Measurements from ENCODE around the gene ZNF677. TPM values are rescaled to one million over a fixed set of nuclear protein-coding genes. Genes with fewer than 3 reads are reported as not detected.
"Not testable (repeated sequence)": the region's sequence is repeated elsewhere in the genome, so short reads cannot be mapped to it uniquely, and the experiment has no call there.

The ZNF677 gene
- 1 to 10 TPM; 2.9 to 6.1 TPM for total RNA-seq

DNA sequence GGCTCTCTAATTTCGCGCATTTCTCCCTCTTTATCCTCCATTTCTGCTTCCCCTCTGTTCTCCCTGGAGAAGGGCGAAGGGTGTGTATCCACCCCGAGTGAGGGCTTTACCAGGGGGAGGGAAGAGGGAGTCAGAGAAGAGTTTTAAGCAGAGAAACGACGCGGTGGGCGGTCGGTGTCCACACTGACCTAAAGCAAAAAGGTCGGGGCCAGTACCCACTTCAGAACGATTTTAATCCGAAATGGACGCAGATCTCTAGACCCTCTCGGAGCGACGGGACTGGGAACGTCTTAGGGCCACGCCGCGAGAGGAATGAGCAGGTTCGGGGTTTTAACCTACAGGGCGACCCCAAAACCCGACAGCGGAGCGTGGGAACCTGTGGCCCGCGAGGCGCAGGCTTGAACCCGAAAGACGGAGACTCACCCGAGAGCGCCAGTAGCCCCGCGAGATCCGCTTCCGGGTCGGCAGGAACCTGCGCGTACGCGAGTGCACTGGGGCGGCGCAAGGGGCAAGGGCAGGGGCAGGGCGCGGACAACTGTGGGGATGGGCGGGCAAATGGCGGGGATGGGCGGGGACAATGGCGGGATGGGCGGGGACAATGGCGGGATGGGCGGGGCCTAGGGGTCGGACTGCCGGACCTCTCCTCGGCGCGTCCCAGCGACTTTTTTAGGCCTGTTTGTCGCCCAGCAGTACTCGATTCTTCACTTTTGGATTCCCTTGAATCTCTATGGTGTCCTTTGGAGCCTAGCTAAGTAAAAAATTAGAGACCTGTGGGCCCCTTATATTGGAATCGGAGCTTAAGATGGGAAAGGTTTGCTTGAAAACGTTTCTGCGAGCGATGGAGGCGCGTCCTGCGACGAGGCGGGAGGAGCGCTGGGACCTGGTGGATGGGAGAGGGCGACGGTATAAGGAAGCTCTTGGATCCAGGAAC, at the start of gene ZNF677:
ZNF677 (minus strand) TSS at position 463 of the 931 bp plus-strand sequence. CDS start 3,323 bp downstream, outside the sequence.
- peak within 1 kb of the TSS in 1 of 2 donors; percentile 85 for H3K27ac Mint-ChIP-seq
- peaks cover 36 to 53% of the 10 kb centered on the region in 2 donors for H3K9me3 Mint-ChIP-seq
- DNase-seq (ENCODE audit: low spot score in 2 of 2) = peak; percentile 58 to 81
- H3K36me3 Mint-ChIP-seq = peaks cover 51 to 54% of the 10 kb centered on the region in 2 donors
- peak; percentile 99 to 100 for ATAC-seq

DNA sequence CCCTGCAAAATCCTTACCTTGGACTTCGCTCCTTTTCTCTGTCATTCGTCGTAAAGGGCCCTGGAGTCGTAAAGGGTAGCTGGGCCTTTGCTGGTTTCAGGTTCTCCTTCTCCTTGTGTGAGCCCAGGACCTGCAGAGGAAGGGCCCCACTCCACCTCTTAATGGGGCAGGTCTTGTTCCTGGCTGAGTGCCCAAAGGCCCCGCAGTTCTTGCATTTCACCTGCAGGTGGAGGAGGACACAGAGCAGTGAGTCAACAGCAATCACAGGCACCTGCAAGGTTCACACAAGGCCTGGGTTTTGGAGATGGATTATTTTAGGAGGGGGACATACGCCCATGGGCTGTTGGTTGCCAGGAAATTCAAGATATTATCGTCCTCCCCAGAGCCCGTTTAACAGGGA, 46.7 kb upstream of the ZNF677 start:
- ATAC-seq = not testable (repeated sequence)
- peaks cover 18 to 27% of the 10 kb centered on the region in 2 donors for H3K36me3 Mint-ChIP-seq
- H3K9me3 Mint-ChIP-seq = peaks cover 15 to 16% of the 10 kb centered on the region in 2 donors

DNA sequence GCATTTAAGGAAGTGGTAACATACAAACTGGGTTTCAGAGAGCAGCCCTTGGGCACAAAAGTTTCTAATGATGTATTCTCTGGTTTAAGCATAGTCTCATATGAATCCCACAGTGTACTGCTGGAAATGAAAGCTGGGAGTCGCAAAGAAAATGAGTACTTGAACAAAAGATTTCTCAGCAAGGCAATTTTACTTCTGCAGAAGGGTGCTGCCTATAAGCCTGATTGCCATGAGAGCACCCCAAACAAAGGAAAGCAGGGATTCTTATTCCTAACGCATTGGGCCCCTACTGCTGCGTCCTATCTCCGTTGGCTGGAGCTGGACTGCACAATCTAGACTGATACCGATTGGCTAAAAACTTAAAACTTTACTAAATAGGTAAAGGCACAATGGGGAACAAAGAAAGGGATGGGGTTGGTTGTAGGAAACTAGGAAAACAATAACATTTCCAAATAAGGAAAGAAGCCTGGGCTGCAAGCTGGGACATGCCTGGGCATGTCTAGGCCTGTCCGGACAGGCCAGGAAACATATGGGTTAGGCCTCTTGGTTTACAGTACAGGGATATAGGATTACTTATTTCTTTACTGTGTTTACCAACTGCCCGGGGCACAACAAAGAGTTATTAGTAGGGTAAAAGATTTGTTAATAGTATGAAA, 40.2 kb upstream of the ZNF677 start:
- H3K27ac Mint-ChIP-seq = peak overlapping the region in 1 of 2 donors; percentile 95
- ATAC-seq = peak in 1 of 2 donors; percentile 39
- H3K9me3 Mint-ChIP-seq = peaks cover 22 to 44% of the 10 kb centered on the region in 2 donors
- peaks cover 28 to 47% of the 10 kb centered on the region in 2 donors for H3K36me3 Mint-ChIP-seq
- DNase-seq (ENCODE audit: low spot score in 2 of 2) = no peak

More for the DNA sequence above, 46.7 kb upstream of the ZNF677 start:
- H3K27ac Mint-ChIP-seq; DNase-seq (ENCODE audit: low spot score in 2 of 2): not testable (repeated sequence)

DNA sequence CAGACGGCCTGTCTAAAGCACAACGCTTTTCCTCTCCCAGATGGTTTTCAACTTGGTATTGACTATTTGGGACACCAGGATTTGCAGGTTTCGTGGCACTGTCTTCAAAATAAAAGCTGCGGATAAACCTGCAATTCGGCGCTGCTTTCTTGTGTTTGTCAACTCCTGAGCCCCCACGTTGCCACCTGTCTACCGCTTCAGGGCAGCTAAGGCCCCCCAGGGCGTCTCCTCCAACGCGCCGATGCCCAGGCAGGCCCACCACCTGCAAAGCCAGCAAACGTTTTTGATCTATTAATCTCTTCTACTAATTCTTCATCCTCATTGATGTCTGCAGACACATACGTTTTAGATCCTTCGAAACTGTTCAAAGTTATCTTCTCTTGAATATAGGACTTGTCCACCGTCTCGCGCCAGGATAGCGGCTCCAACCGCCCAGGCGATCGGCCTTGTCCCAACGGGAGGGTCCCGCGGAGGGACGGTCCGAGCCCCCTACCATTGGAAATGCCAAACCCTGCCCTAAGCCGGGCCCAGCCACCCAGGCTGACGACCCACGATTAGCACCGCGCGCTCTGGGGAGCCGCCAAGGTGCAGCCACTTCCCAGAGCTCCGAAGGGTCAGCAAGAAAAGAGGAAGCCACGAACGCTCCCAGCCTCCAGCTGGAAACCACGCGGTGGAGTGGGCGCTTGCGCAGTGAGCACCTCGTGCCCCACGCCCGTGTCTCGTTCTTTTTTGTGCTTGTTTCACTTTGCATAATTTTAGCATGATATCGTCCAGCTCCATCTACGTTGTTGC, 36.3 kb upstream of the ZNF677 start:
- DNase-seq (ENCODE audit: low spot score in 2 of 2) = no peak
- no peak overlapping the region for H3K27ac Mint-ChIP-seq
- peaks cover 21 to 39% of the 10 kb centered on the region in 2 donors for H3K36me3 Mint-ChIP-seq
- peaks cover 21 to 43% of the 10 kb centered on the region in 2 donors for H3K9me3 Mint-ChIP-seq
- ATAC-seq = no peak

DNA sequence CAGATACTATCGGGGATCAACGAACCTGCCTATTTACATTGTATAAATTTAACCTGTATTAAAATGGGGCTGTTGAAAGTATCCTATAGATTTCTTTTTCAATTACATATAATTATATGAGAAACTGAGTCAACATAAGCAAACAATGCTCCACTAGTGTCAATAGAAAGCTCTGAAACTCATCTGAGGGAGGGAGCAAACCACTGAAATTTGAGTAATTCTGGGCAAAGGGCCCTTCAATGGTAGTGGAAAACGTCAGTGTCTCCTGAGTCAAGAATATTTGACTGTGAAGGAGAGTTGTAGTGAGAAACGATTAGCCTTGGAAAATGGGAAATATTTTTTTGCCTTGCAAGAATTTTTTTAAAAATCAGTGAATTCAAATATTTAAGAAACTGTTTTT, 30.4 kb upstream of the ZNF677 start:
- no peak for ATAC-seq
- Mint-ChIP-seq H3K36me3 (peaks cover 6 to 37% of the 10 kb centered on the region in 2 donors), H3K27ac (no peak overlapping the region), H3K9me3 (peaks cover 10% of the 10 kb centered on the region in 2 donors)
- DNase-seq (ENCODE audit: low spot score in 2 of 2) = no peak

DNA sequence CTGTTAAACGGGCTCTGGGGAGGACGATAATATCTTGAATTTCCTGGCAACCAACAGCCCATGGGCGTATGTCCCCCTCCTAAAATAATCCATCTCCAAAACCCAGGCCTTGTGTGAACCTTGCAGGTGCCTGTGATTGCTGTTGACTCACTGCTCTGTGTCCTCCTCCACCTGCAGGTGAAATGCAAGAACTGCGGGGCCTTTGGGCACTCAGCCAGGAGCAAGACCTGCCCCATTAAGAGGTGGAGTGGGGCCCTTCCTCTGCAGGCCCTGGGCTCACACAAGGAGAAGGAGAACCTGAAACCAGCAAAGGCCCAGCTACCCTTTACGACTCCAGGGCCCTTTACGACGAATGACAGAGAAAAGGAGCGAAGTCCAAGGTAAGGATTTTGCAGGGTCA, 27.3 kb upstream of the ZNF677 start:
- peak in 1 of 2 donors; percentile 8 for DNase-seq (ENCODE audit: low spot score in 2 of 2)
- ATAC-seq, H3K27ac Mint-ChIP-seq: not testable (repeated sequence)
- peaks cover 6 to 44% of the 10 kb centered on the region in 2 donors for H3K36me3 Mint-ChIP-seq
- H3K9me3 Mint-ChIP-seq = peaks cover 10 to 21% of the 10 kb centered on the region in 2 donors

DNA sequence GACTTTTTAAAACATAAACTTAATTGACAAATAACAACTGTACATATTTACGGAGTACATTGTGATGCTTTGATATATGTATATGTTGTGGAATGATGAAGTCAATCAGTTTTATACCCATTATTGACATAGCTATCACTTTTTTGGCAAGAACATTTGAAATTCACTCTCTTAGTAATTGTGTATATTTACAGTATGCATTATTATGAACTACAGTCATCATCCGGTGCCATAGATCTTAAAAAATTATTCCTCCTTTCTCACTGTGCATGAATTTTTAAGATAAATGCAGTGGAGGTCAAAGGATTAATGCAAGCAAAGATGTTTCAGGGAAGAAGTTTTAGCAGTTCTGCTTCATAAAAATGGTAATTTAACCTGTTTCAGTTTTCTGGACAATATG, 20.8 kb upstream of the ZNF677 start:
- peaks cover 38 to 47% of the 10 kb centered on the region in 2 donors for H3K36me3 Mint-ChIP-seq

DNA sequence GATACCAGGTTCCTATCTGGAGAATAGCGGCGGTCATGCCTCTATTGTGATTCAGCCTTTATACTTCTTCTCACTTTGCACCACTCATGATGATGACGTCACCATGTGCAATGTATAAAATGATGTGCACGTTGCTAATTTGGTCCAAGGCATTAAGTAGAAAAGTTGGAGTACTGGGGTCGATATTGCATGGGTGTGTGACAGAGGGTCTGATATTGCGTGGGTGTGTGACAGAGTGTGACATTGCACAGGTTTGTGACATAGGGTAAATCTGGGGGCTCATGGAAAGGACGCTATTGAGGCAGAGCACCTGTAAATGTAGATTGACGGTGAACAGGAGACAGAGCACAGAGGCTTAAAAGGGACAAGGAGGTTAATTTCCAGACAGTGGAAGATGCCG, 17.4 kb upstream of the ZNF677 start:
- Mint-ChIP-seq H3K9me3 (peaks cover 32 to 47% of the 10 kb centered on the region in 2 donors), H3K36me3 (peaks cover 40 to 42% of the 10 kb centered on the region in 2 donors), H3K27ac (no peak overlapping the region)
- DNase-seq (ENCODE audit: low spot score in 2 of 2) (no peak), ATAC-seq (no peak)

More for the DNA sequence above, 20.8 kb upstream of the ZNF677 start:
- DNase-seq (ENCODE audit: low spot score in 2 of 2) (no peak), ATAC-seq (no peak)
- Mint-ChIP-seq H3K27ac (no peak overlapping the region), H3K9me3 (peaks cover 41 to 42% of the 10 kb centered on the region in 2 donors)

DNA sequence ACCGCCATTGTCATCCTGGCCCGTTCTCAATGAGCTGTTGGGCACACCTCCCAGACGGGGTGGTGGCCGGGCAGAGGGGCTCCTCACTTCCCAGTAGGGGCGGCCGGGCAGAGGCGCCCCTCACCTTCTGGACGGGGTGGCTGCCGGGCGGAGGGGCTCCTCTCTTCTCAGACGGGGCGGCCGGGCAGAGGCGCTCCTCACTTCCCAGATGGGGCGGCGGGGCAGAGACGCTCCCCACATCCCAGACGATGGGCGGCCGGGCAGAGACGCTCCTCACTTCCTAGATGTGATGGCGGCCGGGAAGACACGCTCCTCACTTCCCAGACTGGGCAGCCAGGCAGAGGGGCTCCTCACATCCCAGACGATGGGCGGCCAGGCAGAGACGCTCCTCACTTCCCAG, 15.2 kb upstream of the ZNF677 start:
- H3K27ac Mint-ChIP-seq; ATAC-seq; DNase-seq (ENCODE audit: low spot score in 2 of 2): not testable (repeated sequence)
- Mint-ChIP-seq H3K9me3 (peaks cover 35 to 50% of the 10 kb centered on the region in 2 donors), H3K36me3 (peaks cover 36 to 47% of the 10 kb centered on the region in 2 donors)

DNA sequence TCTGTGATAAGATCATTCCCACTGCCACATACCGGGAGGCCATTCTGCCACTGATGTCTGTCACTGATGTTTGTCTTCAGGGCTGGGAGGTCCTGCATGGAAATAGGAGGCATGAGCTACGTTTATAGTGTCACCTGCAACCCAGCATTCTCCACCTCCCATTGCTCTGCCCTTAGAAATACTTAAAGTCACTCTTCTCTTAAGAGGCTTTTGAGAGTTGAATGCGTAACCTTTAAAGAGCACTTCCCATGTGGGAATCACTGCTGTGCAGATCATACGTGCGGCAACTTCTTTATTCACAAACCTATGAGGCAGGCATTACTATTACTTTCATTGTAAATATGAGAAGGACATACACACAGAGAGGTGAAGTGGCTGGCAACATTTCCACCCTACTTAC, 12.9 kb upstream of the ZNF677 start, which contains the start of gene VN1R4:
VN1R4 (minus strand) TSS at position 101 of the 400 bp plus-strand sequence; CDS start at position 43, 58 bp downstream.
- not testable (repeated sequence) for DNase-seq (ENCODE audit: low spot score in 2 of 2); ATAC-seq
- Mint-ChIP-seq H3K27ac (peak within 1 kb of the TSS in 1 of 2 donors; percentile 65), H3K9me3 (peaks cover 29 to 43% of the 10 kb centered on the region in 2 donors), H3K36me3 (peaks cover 34 to 37% of the 10 kb centered on the region in 2 donors)

DNA sequence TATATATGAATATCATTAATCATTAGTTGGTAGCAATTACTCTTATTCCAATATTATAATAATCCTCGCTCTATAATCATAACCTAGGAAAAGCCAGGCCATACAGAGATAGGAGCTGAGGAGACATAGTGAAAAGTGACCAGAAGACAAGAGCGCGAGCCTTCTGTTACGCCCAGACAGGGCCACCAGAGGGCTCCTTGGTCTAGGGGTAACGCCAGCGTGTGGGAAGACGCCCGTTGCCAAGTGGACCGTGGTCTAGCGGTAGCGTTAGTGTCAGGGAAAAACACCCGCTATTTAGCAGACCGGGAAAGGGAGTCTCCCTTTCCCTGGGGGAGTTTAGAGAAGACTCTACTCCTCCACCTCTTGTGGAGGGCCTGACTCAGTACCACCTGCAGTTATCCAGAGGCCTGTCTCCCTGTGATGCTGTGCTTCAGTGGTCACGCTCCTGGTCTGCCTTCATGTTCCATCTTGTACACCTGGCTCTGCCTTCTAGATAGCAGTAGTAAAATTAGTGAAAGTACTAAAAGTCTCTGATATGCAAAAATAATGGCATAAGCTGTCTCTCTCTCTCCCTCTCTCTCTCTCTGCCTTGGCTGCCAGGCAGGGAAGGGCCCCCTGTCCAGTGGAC, 3.2 kb upstream of the ZNF677 start, which contains the start of gene VN1R2:
VN1R2 (plus strand) TSS at position 578 of the 628 bp plus-strand sequence. CDS start 84 bp downstream, outside the sequence.
- not testable (repeated sequence) for H3K27ac Mint-ChIP-seq; DNase-seq (ENCODE audit: low spot score in 2 of 2); ATAC-seq
- H3K36me3 Mint-ChIP-seq = peaks cover 24 to 35% of the 10 kb centered on the region in 2 donors
- H3K9me3 Mint-ChIP-seq = peaks cover 24 to 44% of the 10 kb centered on the region in 2 donors

DNA sequence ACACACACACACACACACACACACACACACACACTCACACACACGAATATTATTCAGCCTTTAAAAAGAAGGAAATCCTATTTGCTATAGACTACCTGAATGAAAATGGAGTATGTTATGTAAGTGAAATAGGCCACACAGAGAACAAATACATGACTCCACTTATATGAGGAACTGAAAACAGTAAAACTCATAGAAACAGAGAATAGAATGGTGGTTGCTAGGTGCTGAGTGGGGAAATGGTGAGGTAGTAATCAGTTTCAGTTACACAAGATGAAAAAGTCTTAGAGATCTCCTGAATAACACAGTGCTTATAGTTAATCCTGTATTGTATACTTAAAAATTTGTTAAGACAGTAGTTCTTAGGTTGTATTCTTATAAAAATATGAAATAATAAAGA, 8.2 kb downstream of the ZNF677 start:
- DNase-seq (ENCODE audit: low spot score in 2 of 2) = no peak
- Mint-ChIP-seq H3K36me3 (peaks cover 56 to 88% of the 10 kb centered on the region in 2 donors), H3K27ac (no peak overlapping the region), H3K9me3 (peaks cover 46 to 49% of the 10 kb centered on the region in 2 donors)
- no peak for ATAC-seq

DNA sequence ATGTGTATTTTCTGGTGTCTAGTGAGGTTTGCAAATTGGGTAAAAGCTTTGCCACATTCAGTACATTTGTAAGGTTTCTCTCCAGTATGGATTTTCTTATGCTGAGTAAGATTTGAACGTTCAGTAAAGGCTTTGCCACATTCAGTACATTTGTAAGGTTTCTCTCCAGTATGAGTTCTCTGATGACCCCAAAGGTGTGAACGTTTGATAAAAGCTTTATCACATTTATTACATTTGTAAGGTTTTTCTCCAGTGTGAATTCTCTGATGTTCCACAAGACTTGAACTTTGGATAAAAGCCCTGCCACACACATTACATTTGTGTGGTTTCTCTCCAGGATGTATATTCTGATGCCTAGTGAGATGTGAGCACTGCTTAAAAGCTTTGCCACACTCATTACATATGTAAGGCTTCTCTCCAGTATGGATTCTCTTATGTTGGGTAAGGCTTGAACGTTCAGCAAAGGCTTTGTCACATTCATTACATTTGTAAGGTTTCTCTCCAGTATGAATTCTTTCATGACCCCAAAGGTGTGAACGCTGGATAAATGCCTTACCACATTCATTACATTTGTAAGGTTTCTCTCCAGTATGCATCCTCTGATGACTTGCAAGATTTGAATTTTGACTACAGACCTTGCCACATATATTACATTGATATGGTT, 17.4 kb downstream of the ZNF677 start:
- peaks cover 58 to 65% of the 10 kb centered on the region in 2 donors for H3K36me3 Mint-ChIP-seq
- DNase-seq (ENCODE audit: low spot score in 2 of 2) (no peak), ATAC-seq (no peak)
- no peak overlapping the region for H3K27ac Mint-ChIP-seq
- peaks cover 48 to 57% of the 10 kb centered on the region in 2 donors for H3K9me3 Mint-ChIP-seq

DNA sequence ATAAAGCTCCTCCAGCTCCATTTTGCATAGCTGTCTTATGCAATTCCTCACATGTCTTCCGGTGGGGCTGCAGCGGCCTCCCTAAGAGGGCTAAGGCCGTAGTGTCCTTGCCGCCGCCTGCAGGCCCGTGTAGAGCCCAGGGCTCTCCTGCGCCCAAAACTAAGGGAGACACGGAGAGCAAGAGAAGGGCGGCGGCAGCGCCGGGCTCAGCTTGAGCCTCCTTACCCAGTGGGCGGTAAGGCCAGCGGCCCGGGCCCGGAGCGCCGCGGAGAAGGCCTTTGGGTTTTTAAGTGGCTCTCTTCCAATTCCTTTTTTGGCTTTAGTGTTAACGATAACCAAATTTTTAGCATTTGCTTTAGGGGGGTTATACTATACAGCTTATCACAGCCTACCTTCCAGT, 30.1 kb downstream of the ZNF677 start:
- ATAC-seq = no peak
- Mint-ChIP-seq H3K27ac (no peak overlapping the region), H3K36me3 (peaks cover 37 to 53% of the 10 kb centered on the region in 2 donors), H3K9me3 (peaks cover 31 to 32% of the 10 kb centered on the region in 2 donors)
- no peak for DNase-seq (ENCODE audit: low spot score in 2 of 2)

DNA sequence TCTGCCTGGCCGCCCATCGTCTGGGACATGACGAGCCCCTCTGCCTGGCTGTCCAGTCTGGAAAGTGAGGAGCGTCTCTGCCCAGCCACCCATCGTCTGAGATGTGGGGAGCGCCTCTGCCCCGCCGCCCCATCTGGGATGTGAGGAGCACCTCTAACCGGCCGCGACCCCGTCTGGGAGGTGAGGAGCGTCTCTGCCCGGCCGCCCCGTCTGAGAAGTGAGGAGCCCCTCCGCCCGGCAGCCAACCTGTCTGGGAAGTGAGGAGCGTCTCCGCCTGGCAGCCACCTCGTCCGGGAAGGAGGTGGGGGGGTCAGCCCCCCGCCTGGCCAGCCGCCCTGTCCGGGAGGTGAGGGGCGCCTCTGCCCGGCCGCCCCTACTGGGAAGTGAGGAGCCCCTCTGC, 32.0 kb downstream of the ZNF677 start:
- not testable (repeated sequence) for ATAC-seq; H3K27ac Mint-ChIP-seq; DNase-seq (ENCODE audit: low spot score in 2 of 2)
- H3K36me3 Mint-ChIP-seq = peaks cover 35 to 56% of the 10 kb centered on the region in 2 donors
- H3K9me3 Mint-ChIP-seq = peaks cover 37 to 42% of the 10 kb centered on the region in 2 donors
